HG02588 (cell line): ENCODE data around the gene ZNF670.

Experiments used
- ATAC-seq: cut with Tn5 transposase; IDR thresholded peaks from one replicate; pipeline ENCODE4 v1.9.1; 2021; ENCODE audit warnings: mild to moderate bottlenecking, moderate library complexity; ENCODE audit not compliant: unreplicated experiment

Gene ZNF670

GRCh38 chr1:247104965-247105364 lies 26.4 kb upstream of the ZNF670 start:
- no peak for ATAC-seq

- ATAC-seq = peak; percentile 99
Observed at GRCh38 chr1:247103859-247104591, 25.4 kb upstream of the ZNF670 start, which contains the start of gene ZNF669. TSS of gene ZNF669 (minus strand) at chr1:247104356. CDS start at chr1:247104199, 157 bp downstream.

DNA sequence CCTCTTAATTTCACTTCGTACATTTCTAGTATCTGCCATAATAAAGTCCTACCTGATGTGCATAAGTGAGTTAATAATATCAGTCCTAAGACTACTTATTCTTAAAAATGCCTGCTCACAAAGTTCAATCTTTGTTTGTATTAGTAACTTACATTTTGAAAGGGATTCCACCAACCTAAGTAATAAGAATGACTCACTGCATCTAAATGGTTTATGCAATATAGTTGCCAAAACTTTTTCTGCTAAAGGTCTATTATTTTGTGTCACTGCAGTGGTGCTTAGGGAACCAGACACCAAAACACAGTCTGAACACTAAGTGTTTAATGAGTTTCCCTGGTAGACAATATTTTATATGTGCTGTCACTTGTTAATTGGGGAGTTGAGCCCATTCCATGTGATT lies 23.8 kb upstream of the ZNF670 start:
- no peak for ATAC-seq

DNA sequence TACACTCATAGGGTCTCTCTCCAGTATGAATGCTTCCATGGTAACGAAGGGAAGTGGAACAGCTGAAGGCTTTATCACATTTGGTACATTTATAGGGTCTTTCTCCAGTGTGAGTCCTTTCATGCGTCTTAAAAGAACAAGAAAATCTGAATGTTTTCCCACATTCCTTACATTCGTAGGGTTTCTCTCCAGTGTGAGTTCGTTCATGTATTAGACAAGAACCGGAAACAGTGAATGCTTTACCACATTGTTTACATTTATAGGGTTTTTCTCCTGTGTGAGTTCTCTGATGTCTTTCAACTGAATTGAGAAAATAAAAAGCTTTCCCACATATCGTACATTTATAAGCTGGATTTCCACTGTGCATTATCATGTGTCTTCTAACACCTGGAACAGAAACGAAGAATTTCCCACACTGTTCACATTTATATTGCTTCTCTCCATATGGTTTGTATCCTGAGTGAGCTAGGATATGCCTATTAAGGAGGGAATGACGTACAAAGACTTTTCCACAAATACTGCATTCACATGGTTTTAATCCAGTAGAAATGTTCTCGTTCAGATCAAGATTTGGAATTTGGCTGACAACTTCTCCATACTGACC lies 22.2 kb upstream of the ZNF670 start:
- no peak for ATAC-seq

DNA sequence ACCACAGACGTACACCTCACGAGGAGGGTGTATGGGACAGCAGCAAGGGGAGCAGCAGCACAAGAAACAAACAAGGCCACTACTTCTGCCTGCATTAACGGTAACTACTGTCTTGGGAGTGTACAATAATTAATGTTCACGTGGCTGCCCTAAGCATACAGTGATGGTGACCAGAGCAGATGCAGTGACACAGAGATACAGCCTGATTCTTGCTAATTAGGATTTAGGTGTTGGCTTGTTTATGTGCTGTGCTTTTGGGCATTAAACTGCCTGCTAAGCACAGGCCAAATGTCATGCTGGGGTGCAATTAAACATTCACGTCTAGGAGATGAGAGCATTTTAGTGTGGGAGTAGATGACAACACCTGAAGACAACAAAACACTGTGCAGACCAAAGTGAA lies 18.3 kb upstream of the ZNF670 start:
- ATAC-seq = no peak

- no peak for ATAC-seq
Observed at GRCh38 chr1:247096544-247096943, 17.9 kb upstream of the ZNF670 start.

- no peak for ATAC-seq
Observed at GRCh38 chr1:247096112-247096511, 17.5 kb upstream of the ZNF670 start.

- ATAC-seq = no peak
Observed at GRCh38 chr1:247090455-247090854, 11.8 kb upstream of the ZNF670 start.

DNA sequence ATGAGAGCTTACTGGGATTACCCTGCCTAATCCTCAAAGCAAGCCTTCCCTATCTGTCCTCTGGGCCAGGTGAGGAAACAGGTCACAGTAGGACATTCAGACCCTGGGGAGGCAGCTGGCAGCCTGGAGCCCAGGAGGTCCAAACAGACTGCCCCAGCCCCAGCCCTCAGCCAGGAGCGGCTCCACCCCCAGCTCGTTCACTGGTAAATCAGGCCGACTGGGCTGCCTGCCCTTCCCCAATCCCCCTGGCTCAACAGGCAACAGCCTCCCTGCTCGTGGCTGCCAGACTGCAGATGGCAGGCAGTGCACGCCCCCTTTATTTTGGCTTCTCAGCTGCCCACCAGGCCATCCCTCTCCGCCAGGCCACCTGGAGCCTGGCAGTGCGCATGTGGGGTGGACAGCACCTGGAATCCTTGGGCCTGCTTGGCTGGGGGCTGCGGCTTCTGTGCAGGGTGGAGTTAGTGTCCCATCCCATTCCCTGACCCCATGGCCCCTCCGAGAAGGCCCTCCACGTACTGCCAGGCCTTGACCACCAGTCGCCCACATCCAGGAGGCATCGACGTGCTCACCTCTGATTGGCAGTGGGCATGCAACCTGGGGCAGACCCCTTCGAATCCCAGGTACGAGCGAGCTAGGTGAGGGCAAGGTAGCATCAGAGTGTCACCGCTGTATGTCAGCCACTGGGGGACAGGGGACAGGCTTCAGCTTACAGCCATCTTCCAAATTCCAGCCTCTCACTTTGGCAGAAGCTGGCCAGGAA lies 11.2 kb upstream of the ZNF670 start:
- no peak for ATAC-seq

- no peak for ATAC-seq
Observed at GRCh38 chr1:247088967-247089366, 10.4 kb upstream of the ZNF670 start.

GRCh38 chr1:247087256-247087655 lies 8.6 kb upstream of the ZNF670 start:
- no peak for ATAC-seq

DNA sequence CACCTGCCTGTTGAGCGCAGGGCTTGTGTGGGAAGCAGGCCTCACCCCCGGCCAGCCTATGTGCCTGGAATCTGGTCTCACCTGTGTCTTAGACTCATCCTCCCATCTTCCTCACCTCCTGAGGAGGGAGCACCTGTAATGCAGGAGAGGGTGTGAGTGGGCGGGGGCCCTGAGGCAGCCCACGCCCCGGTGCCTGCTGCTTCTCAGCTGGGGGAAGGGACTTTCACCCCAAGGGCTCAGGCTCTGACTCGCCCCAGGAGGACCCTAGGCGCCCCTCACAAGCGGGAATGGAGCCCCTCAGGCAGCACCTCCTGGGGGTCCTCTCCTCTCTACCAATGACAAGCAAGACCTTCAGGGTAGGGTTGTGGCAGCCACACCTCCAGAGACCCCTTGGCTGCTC lies 6.7 kb upstream of the ZNF670 start:
- ATAC-seq = no peak

DNA sequence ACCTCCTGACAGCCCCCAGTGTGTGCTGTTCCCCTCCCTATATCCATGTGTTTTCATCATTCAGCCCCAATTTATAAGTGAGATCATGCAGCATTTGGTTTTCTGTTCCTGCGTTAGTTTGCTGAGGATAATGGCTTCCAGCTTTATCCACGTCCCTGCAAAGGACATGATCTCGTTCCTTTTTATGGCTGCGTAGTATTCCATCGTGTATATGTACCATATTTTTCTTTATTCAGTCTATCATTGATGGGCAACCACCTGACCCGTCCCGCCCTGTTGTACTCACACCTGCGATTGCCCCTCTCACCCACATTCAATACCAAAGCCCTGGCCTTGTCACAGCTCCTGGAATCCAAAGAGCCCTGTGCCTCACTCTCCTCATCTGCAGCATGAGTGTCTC lies 6.2 kb upstream of the ZNF670 start:
- no peak for ATAC-seq

- no peak for ATAC-seq
Observed at GRCh38 chr1:247079141-247079874, 697 bp upstream of the ZNF670 start.

DNA sequence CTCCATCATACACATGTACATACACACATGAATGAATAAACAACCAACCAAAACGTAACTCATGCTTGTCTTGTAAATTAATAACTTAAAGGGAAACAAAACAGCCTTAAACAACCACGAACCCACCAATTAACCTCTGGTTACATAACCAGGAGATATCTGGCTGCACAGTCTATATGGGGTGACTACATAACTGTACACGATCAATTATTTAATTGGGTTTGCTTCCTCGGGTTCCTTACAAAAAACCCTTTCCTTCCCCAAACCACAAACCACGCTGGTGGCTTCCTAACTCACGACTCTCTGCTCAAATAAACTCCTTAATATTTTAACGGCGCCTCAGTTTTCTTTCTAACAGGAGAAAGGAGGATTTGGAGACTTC lies 744 bp downstream of the ZNF670 start:
- ATAC-seq = no peak

DNA sequence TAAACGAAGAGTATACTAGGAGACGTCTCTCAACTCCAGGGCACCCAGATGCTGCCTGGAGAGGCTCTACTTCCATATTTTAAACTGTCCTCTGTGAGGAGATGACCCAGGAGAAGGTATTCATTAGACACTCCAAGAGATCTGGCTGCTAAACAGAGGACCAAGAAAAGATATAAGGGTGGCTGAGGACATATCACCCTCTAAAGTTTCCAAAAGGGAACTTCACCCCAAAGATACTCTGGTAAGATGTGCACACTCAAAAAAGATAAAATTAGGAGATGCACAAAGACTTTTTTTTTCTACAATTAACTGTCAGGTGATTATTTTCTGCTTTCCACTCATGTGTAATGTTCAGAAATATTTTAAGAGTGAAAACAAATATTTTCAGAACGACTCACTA lies 1.4 kb downstream of the ZNF670 start:
- no peak for ATAC-seq

DNA sequence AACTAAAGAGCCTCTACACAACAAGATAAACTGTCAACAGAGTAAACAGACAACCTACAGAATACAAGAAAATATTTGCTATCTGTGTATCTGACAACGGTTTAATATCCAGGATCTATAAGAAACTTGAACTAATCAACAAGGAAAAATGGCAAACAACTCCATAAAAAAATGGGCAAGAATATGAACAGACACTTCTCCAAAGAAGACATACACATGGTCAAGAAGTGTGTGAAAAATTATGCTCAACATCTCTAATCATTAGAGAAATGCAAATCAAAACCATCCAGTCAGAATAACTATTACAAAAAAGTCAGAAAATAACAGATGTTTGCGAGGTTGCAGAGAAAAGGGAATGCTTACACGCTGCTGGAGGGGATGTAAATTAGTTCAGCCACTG lies 8.0 kb downstream of the ZNF670 start:
- ATAC-seq = no peak

GRCh38 chr1:247064304-247064703 lies 14.3 kb downstream of the ZNF670 start:
- ATAC-seq = no peak

- ATAC-seq = no peak
Observed at GRCh38 chr1:247060771-247061170, 17.8 kb downstream of the ZNF670 start.

DNA sequence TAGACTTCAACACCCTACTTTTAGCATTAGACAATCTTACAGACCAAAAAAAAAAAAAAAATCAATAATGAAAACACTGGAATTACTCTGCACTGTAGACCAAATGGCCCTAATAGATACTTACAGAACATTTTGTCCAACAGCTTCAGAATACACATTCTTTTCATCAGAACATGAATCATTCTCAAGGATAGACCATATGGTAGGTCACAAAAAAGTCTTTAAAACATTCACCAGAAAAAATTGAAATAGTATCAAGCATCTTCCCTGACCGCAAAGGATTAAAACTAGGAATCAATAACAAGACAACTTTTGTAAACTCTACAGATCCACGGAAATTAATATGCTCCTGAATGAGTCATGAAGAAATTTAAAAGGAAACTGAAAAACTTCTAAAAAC lies 22.5 kb downstream of the ZNF670 start:
- no peak for ATAC-seq

DNA sequence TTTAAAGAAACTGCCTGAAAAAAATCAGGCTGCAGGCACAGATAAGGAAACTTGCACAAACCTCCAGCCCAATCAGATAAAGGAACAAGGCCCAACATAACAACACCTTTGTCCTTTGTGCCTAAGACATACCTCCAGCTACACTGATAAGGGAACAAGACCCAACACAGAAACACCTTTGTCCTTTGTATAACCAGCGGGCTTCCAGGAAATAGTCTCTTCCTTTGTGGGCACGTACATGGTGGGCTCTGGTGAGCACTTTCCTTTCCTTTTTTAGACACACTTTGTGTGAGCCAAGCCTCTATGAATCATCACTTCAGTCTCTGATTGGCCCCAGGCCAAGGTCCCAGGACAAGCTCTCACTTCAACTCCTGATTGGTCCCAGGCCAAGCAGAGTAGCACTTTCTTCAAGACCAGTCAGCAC lies 23.6 kb downstream of the ZNF670 start:
- ATAC-seq = no peak
